SJCRH30 (cell line): ENCODE data around the gene IL36B. TPM values are rescaled to one million over a fixed set of nuclear protein-coding genes. Genes with fewer than 3 reads are reported as not detected.

Source experiments
- DNase-seq, 2 experiments: peaks; one replicate each; pipeline ENCODE4 v3.0.0-alpha.2; 2015 to 2020
- H3K27ac ChIP-seq: fragments of 250-450 bp; sonication (Bioruptor Pico); 2 replicates; pipeline ENCODE4 v1.5.1; 2020; ENCODE audit warnings: mild to moderate bottlenecking, moderate library complexity
- H3K27me3 ChIP-seq: fragments of 250-450 bp; sonication (Bioruptor Pico); 2 replicates; pipeline ENCODE4 v1.5.1; 2020; ENCODE audit warnings: mild to moderate bottlenecking, moderate library complexity
- H3K36me3 ChIP-seq: fragments of 250-450 bp; sonication (Bioruptor Pico); 2 replicates; pipeline ENCODE4 v1.5.1; 2020; ENCODE audit warnings: mild to moderate bottlenecking, moderate library complexity
- H3K4me1 ChIP-seq: fragments of 250-450 bp; sonication (Bioruptor Pico); 2 replicates; pipeline ENCODE4 v1.5.1; 2020; ENCODE audit warnings: mild to moderate bottlenecking, moderate library complexity
- H3K4me3 ChIP-seq: fragments of 250-450 bp; sonication (Bioruptor Pico); 2 replicates; pipeline ENCODE4 v1.5.1; 2020; ENCODE audit warnings: mild to moderate bottlenecking, moderate library complexity
- H3K9me3 ChIP-seq: fragments of 250-450 bp; sonication (Bioruptor Pico); replicated peaks from 2 replicates; pipeline ENCODE4 v1.5.1; 2020; ENCODE audit warnings: mild to moderate bottlenecking, moderate library complexity
- total RNA-seq: library from RNA; depleted of rRNA; stranded (reverse); fragments of >200 nt; shearing (Covaris generic); gene quantifications from 2 replicates; pipeline ENCODE4 v1.2.3, GENCODE V29; 2014; rRNA removed

IL36B gene
- total RNA-seq, 1 experiment from 2014 or later: not detected

- Histone ChIP-seq H3K4me3 (no peak overlapping the region), H3K27me3 (no peaks in the 10 kb centered on the region), H3K9me3 (no peaks in the 10 kb centered on the region), H3K36me3 (no peaks in the 10 kb centered on the region), H3K4me1 (no peaks in the 10 kb centered on the region), H3K27ac (no peak overlapping the region)
- no peak for DNase-seq
Observed at GRCh38 chr2:112989611-112990010, 63.1 kb downstream of the IL36B start.

- Histone ChIP-seq H3K36me3 (no peaks in the 10 kb centered on the region), H3K9me3 (no peaks in the 10 kb centered on the region), H3K27me3 (no peaks in the 10 kb centered on the region), H3K4me1 (no peaks in the 10 kb centered on the region), H3K27ac (no peak overlapping the region), H3K4me3 (no peak overlapping the region)
- DNase-seq: no peak
Observed at GRCh38 chr2:112985090-112985489, 67.6 kb downstream of the IL36B start.

DNA sequence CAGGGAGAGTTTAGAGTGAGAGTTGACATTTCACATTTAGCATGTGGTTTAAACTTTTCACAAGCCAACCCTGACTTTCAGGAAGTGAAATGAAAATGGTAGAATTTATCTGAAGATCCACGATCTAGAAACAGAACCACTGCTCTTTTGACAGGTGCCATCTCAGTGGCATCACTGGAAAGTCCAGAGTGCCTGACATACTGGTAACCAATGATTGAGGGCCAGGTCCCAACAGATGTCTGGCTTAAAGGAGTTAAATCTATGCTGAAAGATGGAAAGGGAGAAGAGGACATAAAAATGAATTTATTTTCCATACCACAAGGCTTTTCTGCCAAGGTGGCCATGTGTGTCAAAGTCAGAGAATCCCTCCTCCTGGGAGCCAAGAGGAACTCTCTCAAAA is 72.1 kb downstream of the IL36B start:
- H3K36me3 ChIP-seq: no peaks in the 10 kb centered on the region
- DNase-seq: no peak
- no peak overlapping the region for H3K4me3 ChIP-seq
- no peak overlapping the region for H3K27ac ChIP-seq
- no peaks in the 10 kb centered on the region for H3K27me3 ChIP-seq
- H3K4me1 ChIP-seq: no peaks in the 10 kb centered on the region
- H3K9me3 ChIP-seq: no peaks in the 10 kb centered on the region

DNA sequence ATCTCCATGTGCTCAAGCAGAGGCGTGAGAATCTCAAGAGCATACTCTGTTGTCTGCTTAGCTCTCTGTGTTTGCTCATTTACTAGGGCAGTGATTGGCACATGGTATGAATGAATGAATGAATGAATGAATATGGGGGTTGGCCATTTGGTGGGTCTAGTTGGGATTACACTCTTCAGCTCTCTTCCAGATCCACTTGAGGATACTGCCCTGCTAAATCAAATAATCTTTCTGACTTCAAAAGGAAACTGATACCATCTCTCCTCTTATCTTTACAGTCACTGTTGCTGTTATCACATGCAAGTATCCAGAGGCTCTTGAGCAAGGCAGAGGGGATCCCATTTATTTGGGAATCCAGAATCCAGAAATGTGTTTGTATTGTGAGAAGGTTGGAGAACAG is 72.9 kb downstream of the IL36B start:
- H3K4me1 ChIP-seq: no peaks in the 10 kb centered on the region
- no peaks in the 10 kb centered on the region for H3K9me3 ChIP-seq
- H3K27ac ChIP-seq: no peak overlapping the region
- DNase-seq: no peak
- peaks cover 1% of the 10 kb centered on the region for H3K27me3 ChIP-seq
- no peak overlapping the region for H3K4me3 ChIP-seq
- H3K36me3 ChIP-seq: no peaks in the 10 kb centered on the region

DNA sequence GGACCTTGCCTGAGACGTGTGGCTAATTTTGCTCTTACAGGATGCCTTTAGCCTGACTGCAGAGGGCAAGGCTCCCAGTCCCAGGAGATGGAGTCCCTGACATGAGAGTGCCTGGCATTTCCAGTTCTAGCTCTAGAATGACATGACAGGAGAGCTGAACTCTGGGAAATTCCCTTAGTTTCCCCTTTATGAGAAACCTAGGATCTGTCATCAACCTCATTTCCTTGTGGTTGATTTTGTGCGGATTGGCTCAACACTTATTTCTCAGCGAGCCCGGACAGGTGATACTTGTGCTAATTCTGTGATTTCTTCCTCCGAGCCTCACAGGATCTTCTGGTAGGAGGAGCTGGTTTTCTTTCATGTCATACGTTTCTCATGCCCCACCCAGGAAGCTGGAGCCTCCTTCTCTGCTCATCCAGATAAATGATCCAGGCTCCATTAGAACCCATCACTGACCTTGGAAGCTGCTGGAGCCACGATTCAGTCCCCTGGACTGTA is 75.1 kb downstream of the IL36B start, which contains the start of gene IL36G:
Gene IL36G, plus strand, starts transcription at position 448 of the 498 bp plus-strand sequence. CDS start 633 bp downstream, outside the sequence.
- DNase-seq: no peak
- Histone ChIP-seq H3K4me3 (no peak within 1 kb of the TSS), H3K27ac (no peak within 1 kb of the TSS), H3K9me3 (no peaks in the 10 kb centered on the region), H3K27me3 (peaks cover 4% of the 10 kb centered on the region), H3K36me3 (no peaks in the 10 kb centered on the region), H3K4me1 (no peaks in the 10 kb centered on the region)

Other genes with a start within 250 kb of the IL36B start
- not detected in 2 replicates for gene IL1B, start 216.1 kb downstream of the IL36B start, total RNA-seq
- gene IL37, start 141.7 kb downstream of the IL36B start, total RNA-seq: 0.22 and 0.25 TPM in 2 replicates
- not detected in 2 replicates for gene IL36G, start 74.9 kb downstream of the IL36B start, total RNA-seq
- gene IL36A, start 47.4 kb downstream of the IL36B start, total RNA-seq: not detected in 2 replicates
- gene IL36RN, start 6.3 kb upstream of the IL36B start, total RNA-seq: not detected in 2 replicates
- not detected in 2 replicates for gene IL1F10, start 15.1 kb upstream of the IL36B start, total RNA-seq
- gene IL1RN, start 74.7 kb upstream of the IL36B start, total RNA-seq: not detected in 2 replicates
- gene PSD4, start 121.1 kb upstream of the IL36B start, total RNA-seq: 1.5 and 2.1 TPM in 2 replicates
- 0.99 and 1.3 TPM in 2 replicates for gene PAX8, start 226.1 kb upstream of the IL36B start, total RNA-seq